ENCODE results near the gene ZNF808. TPM values are rescaled to one million over a fixed set of nuclear protein-coding genes. Genes with fewer than 3 reads are reported as not detected.
"Not testable (repeated sequence)": the region's sequence is repeated elsewhere in the genome, so short reads cannot be mapped to it uniquely, and the experiment has no call there.

ZNF808 gene
- 10 to 100 TPM; 34.6 to 42.5 TPM for total RNA-seq

GRCh38 chr19:52527134-52527955 is at the start of gene ZNF808:
ZNF808 (plus strand) TSS chr19:52527668; CDS start chr19:52543285, 15,617 bp downstream.
- peaks cover 12 to 18% of the 10 kb centered on the region in 2 donors for H3K4me1 Mint-ChIP-seq (ENCODE audit: low read depth in 2 of 2)
- ATAC-seq (peak; percentile 98), DNase-seq (ENCODE audit: low spot score) (peak; percentile 94)
- peaks cover 12% of the 10 kb centered on the region for H3K36me3 Mint-ChIP-seq
- H3K27me3 Mint-ChIP-seq = peaks cover 0 to under 1% of the 10 kb centered on the region in 2 donors
- peak within 1 kb of the TSS; percentile 90 for H3K4me3 Mint-ChIP-seq
- no peaks in the 10 kb centered on the region for H3K9me3 Mint-ChIP-seq
- H3K27ac Mint-ChIP-seq = peak within 1 kb of the TSS; percentile 84 to 87

DNA sequence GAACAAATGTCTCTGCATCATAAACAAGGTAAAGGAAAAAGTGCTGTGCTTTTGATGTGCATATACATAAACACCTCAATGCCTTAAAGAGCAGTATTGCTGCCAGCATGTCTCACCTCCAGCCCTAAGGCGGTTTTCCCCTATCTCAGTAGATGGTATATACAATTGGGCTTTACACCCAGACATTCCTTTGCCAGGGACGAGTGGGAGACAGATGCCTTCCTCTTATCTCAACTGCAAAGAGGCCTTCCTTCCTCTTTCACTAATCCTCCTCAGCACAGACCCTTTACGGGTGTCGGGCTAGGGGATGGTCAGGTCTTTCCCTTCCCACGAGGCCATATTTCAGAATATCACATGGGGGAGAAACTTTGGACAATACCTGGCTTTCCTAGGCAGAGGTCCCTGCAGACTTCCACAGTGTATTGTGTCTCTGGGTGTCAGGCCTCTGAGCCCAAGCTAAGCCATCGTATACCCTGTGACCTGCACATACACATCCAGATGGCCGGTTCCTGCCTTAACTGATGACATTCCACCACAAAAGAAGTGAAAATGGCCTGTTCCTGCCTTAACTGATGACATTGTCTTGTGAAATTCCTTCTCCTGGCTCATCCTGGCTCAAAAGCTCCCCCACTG is 43.2 kb upstream of the ZNF808 start:
- not testable (repeated sequence) for H3K27me3 Mint-ChIP-seq; H3K4me1 Mint-ChIP-seq (ENCODE audit: low read depth in 2 of 2); H3K4me3 Mint-ChIP-seq; DNase-seq (ENCODE audit: low spot score); H3K27ac Mint-ChIP-seq; ATAC-seq
- Mint-ChIP-seq H3K9me3 (peaks cover 17% of the 10 kb centered on the region), H3K36me3 (peaks cover 19% of the 10 kb centered on the region)

GRCh38 chr19:52485064-52485463 is 42.4 kb upstream of the ZNF808 start:
- H3K4me3 Mint-ChIP-seq; ATAC-seq; H3K27me3 Mint-ChIP-seq; DNase-seq (ENCODE audit: low spot score); H3K4me1 Mint-ChIP-seq (ENCODE audit: low read depth in 2 of 2); H3K27ac Mint-ChIP-seq: not testable (repeated sequence)
- peaks cover 19% of the 10 kb centered on the region for H3K36me3 Mint-ChIP-seq
- peaks cover 17% of the 10 kb centered on the region for H3K9me3 Mint-ChIP-seq

GRCh38 chr19:52485561-52486240 is 41.8 kb upstream of the ZNF808 start:
- peaks cover 17% of the 10 kb centered on the region for H3K9me3 Mint-ChIP-seq
- peaks cover 19% of the 10 kb centered on the region for H3K36me3 Mint-ChIP-seq
- not testable (repeated sequence) for H3K27ac Mint-ChIP-seq; ATAC-seq; DNase-seq (ENCODE audit: low spot score); H3K27me3 Mint-ChIP-seq; H3K4me3 Mint-ChIP-seq; H3K4me1 Mint-ChIP-seq (ENCODE audit: low read depth in 2 of 2)

DNA sequence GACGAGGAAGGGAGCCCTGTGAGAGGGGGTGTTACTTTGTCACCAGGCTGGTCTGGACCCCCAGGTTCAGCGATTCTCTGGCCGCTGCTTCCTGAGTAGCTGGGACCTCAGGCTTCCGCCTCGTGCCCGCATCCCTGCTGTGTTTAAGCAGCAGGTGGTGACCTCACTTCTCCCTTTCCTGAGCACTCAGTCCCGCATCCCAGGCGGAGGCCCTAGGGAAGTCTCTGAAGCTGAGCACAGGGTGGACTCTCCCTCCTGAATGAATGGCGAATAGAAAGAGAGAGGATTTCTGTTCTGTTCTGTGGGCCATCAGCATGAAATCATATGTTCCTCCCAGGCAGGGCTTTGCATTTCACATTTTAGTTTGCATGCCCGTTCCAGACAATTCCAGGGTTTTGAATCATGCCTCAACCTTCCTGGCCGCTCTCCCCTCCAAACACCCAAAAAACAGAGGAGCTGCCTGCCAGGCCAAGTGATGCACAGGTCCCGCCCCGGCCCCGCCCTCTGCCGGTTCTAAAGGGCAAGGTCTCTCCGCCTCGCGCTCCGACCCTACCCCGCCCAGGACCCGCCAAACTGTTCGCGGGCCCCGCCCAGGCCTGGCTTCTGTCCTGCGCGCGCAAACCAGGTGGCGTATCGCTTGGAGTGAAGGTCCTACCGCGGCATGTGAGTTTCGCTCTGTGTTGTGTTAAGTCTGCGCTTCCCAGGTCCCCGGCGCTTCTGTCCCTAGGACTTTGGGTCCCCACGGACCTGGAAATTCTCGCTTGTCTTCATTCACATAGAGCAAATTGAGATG is 35.1 kb upstream of the ZNF808 start:
- DNase-seq (ENCODE audit: low spot score) (no peak), ATAC-seq (peak in 1 of 2 donors; percentile 61)
- Mint-ChIP-seq H3K27ac (no peak overlapping the region), H3K36me3 (peaks cover 24% of the 10 kb centered on the region), H3K4me1 (ENCODE audit: low read depth in 2 of 2) (peaks cover 0 to 4% of the 10 kb centered on the region in 2 donors), H3K4me3 (no peak overlapping the region), H3K9me3 (peaks cover 4% of the 10 kb centered on the region), H3K27me3 (no peaks in the 10 kb centered on the region)

- H3K27me3 Mint-ChIP-seq = no peaks in the 10 kb centered on the region
- H3K4me1 Mint-ChIP-seq (ENCODE audit: low read depth in 2 of 2) = peaks cover 0 to 4% of the 10 kb centered on the region in 2 donors
- peaks cover 24% of the 10 kb centered on the region for H3K36me3 Mint-ChIP-seq
- DNase-seq (ENCODE audit: low spot score) (no peak), ATAC-seq (peak in 1 of 2 donors; percentile 45)
- no peak overlapping the region for H3K4me3 Mint-ChIP-seq
- H3K27ac Mint-ChIP-seq = no peak overlapping the region
- peaks cover 4% of the 10 kb centered on the region for H3K9me3 Mint-ChIP-seq
Measured at GRCh38 chr19:52492994-52493470, 34.4 kb upstream of the ZNF808 start.

DNA sequence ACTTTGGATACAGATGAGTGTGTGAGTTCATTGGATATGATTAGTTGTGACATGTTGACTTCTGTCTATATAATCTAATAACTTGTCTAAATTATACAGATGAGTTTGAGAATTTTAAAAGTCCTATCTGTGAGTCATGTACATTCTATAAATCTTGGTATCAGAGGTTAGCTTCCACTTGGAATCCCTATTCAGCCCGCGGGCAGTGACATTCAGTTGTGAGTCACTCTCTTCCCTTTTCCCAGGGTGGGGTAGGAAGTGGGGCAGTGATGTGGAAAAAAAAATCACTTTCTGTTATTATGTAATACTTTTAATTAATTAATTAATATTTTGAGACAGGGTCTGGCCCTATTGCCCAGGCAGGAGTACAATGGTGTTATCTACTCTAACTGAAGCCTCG is 33.0 kb upstream of the ZNF808 start:
- H3K9me3 Mint-ChIP-seq = peaks cover 7% of the 10 kb centered on the region
- peaks cover 24% of the 10 kb centered on the region for H3K36me3 Mint-ChIP-seq
- DNase-seq (ENCODE audit: low spot score) (no peak), ATAC-seq (no peak)
- H3K4me3 Mint-ChIP-seq = no peak overlapping the region
- H3K27ac Mint-ChIP-seq = no peak overlapping the region
- H3K4me1 Mint-ChIP-seq (ENCODE audit: low read depth in 2 of 2) = peaks cover 0 to 4% of the 10 kb centered on the region in 2 donors
- no peaks in the 10 kb centered on the region for H3K27me3 Mint-ChIP-seq

- DNase-seq (ENCODE audit: low spot score) (no peak), ATAC-seq (no peak)
- peaks cover 10% of the 10 kb centered on the region for H3K9me3 Mint-ChIP-seq
- no peak overlapping the region for H3K27ac Mint-ChIP-seq
- H3K4me1 Mint-ChIP-seq (ENCODE audit: low read depth in 2 of 2) = no peaks in the 10 kb centered on the region
- no peak overlapping the region for H3K4me3 Mint-ChIP-seq
- peaks cover 22% of the 10 kb centered on the region for H3K36me3 Mint-ChIP-seq
- H3K27me3 Mint-ChIP-seq = no peaks in the 10 kb centered on the region
Measured at GRCh38 chr19:52498571-52498970, 28.9 kb upstream of the ZNF808 start.

GRCh38 chr19:52500474-52500873 is 27.0 kb upstream of the ZNF808 start:
- not testable (repeated sequence) for DNase-seq (ENCODE audit: low spot score); ATAC-seq; H3K9me3 Mint-ChIP-seq; H3K4me1 Mint-ChIP-seq (ENCODE audit: low read depth in 2 of 2); H3K27ac Mint-ChIP-seq; H3K4me3 Mint-ChIP-seq; H3K27me3 Mint-ChIP-seq
- H3K36me3 Mint-ChIP-seq = peaks cover 17% of the 10 kb centered on the region

DNA sequence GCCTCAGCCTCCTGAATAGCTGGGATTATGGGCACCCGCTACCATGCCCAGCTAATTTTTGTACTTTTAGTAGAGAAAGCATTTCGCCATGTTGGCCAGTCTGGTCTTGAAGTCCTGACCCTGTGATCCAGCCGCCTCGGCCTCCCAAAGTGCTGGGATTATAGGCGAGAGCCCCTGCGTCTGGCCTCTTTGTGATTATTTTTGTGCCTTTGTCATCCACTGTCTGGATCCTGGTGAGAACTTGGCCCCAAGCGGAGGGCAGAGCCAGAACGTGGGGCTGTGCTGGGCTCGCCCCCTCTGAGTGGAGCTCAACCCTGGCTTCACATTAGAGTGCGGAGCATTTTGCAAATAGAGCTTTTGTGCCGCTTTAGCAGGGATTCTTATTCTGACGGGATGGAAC is 26.5 kb upstream of the ZNF808 start:
- H3K36me3 Mint-ChIP-seq = peaks cover 14% of the 10 kb centered on the region
- H3K4me3 Mint-ChIP-seq; DNase-seq (ENCODE audit: low spot score); H3K27ac Mint-ChIP-seq; ATAC-seq; H3K4me1 Mint-ChIP-seq (ENCODE audit: low read depth in 2 of 2); H3K9me3 Mint-ChIP-seq; H3K27me3 Mint-ChIP-seq: not testable (repeated sequence)

DNA sequence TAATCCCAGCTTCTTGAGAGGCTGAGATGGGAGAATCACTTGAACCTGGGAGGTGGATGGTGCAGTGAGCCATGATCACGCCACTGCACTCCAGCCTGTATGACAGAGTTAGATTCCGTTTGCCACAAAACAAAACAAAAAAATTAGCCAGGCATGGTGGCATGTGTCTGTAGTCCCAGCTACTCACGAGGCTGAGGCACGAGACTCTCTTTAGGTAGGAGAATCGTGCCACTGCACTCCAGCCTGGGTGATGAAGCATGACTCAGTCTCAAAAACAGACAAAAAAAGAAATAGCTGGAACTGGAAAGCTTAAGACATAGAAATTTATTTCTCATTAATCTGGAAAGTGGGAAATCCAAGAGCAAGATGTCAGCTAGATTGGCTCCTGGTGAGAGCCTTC is 20.2 kb upstream of the ZNF808 start:
- Mint-ChIP-seq H3K4me1 (ENCODE audit: low read depth in 2 of 2) (no peaks in the 10 kb centered on the region), H3K4me3 (no peak overlapping the region), H3K36me3 (peaks cover 27% of the 10 kb centered on the region), H3K27me3 (no peaks in the 10 kb centered on the region), H3K27ac (no peak overlapping the region), H3K9me3 (peaks cover 11% of the 10 kb centered on the region)
- no peak for DNase-seq (ENCODE audit: low spot score)
- ATAC-seq = no peak

DNA sequence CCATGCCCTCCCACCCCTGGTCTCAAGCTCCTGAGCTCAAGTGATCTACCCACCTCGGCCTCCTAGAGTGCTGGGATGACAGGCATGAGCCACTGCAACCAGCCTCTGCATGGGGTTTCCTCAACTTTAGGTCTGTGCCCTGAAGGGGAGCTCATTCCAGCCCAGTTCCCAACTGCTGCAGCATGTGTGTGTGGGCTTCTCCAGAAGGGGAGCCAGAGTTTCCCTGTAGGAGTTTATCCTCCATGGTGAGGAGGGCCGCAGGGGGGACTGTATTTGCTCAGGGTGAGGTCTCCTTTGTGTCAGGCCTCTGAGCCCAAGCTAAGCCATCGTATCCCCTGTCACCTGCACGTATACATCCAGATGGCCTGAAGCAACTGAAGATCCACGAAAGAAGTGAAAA is 11.3 kb upstream of the ZNF808 start:
- ATAC-seq (no peak), DNase-seq (ENCODE audit: low spot score) (no peak)
- H3K27me3 Mint-ChIP-seq = peaks cover 0 to 6% of the 10 kb centered on the region in 2 donors
- no peak overlapping the region for H3K4me3 Mint-ChIP-seq
- H3K9me3 Mint-ChIP-seq = peaks cover 17% of the 10 kb centered on the region
- peaks cover 0 to 6% of the 10 kb centered on the region in 2 donors for H3K4me1 Mint-ChIP-seq (ENCODE audit: low read depth in 2 of 2)
- no peak overlapping the region for H3K27ac Mint-ChIP-seq
- peaks cover 34% of the 10 kb centered on the region for H3K36me3 Mint-ChIP-seq

- peaks cover 4% of the 10 kb centered on the region for H3K9me3 Mint-ChIP-seq
- DNase-seq (ENCODE audit: low spot score) = no peak
- no peak for ATAC-seq
- H3K36me3 Mint-ChIP-seq = peaks cover 21% of the 10 kb centered on the region
- H3K4me1 Mint-ChIP-seq (ENCODE audit: low read depth in 2 of 2) = peaks cover 0 to 6% of the 10 kb centered on the region in 2 donors
- H3K27me3 Mint-ChIP-seq = peaks cover 2 to 6% of the 10 kb centered on the region in 2 donors
- H3K27ac Mint-ChIP-seq = no peak overlapping the region
- H3K4me3 Mint-ChIP-seq = no peak overlapping the region
Measured at GRCh38 chr19:52518646-52519045, 8.8 kb upstream of the ZNF808 start.
